HG02588 (cell line): ENCODE results near the gene CFAP107.

Experiments used
- ATAC-seq: cut with Tn5 transposase; IDR thresholded peaks from one replicate; pipeline ENCODE4 v1.9.1; 2021; ENCODE audit warnings: mild to moderate bottlenecking, moderate library complexity; ENCODE audit not compliant: unreplicated experiment

Gene CFAP107

DNA sequence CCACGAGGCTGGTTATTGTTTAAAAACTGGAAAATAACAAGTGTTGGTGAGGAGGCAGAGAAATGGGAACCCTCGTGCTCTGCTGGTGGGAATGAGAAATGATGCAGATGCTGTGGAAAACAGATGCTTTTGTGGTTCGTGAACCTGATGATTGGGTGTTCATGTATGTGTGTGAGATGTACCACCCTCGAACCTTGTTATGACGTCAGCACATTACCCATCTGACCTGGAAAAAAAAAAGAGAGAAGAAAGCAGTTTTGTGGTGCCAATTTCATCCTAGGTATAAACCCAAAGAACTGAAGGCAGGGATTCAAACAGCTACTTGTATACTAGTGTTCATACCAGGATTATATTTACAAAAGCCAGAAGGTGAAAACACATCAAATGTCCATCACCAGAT is 6.4 kb upstream of the CFAP107 start:
- no peak for ATAC-seq

DNA sequence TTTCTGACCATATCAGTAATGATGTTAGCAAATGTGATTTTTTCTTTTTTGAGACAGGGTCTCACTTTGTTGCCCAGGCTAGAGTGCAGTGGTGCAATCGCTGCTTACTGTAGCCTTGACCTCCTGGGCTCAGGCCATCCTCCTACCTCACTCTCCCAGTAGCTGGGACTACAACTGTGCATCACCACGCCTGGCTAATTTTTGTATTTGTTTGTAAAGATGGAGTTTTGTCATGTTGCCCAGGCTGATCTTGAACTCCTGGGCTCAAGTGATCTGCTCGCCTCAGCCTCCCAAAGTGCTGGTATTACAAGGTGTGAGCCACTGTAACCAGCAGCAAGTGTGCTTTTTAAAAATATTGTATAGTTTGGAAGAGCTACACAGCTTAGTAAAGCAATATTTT is 4.1 kb upstream of the CFAP107 start:
- ATAC-seq: no peak

GRCh38 chr1:12745126-12745991 is 641 bp upstream of the CFAP107 start:
- ATAC-seq: no peak

- no peak for ATAC-seq
Observed at GRCh38 chr1:12748778-12749355, 2.9 kb downstream of the CFAP107 start.

GRCh38 chr1:12754738-12755137 is 8.7 kb downstream of the CFAP107 start:
- ATAC-seq: no peak

- ATAC-seq: no peak
Observed at GRCh38 chr1:12756273-12756672, 10.3 kb downstream of the CFAP107 start.

DNA sequence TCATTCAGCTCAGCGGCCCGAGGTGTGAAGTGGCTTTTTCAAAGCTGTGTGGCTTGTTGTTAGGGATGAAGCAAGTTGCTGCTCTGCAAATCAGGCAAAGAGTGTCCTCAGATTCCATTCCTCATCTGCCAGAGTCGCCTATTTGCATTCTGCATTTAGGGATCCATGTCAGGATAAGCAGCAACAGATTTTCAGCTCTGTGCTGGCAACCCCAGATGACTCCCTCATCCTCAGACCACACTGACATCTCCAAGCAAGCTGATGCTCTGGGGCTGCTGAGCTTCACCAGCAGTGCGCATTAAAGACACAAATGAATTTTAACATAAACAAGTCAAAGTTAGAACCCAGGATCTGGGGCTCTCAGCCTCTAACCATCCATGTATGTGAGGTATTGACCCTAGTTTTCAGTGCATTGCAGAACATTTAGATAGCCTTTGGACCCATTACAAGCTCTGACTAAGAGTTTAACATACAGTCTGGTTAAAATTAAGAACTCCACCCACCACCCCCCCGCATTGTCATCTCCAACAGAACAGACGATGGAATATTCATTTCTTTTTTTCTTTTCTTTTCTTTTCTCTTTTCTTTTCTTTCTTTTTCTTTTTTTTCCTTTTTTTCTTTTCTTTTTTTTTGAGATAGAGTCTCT is 10.9 kb downstream of the CFAP107 start:
- ATAC-seq: no peak

- ATAC-seq: no peak
Observed at GRCh38 chr1:12757836-12758235, 11.8 kb downstream of the CFAP107 start.

- ATAC-seq: no peak
Observed at GRCh38 chr1:12760256-12760795, 14.3 kb downstream of the CFAP107 start.

- no peak for ATAC-seq
Observed at GRCh38 chr1:12761781-12762180, 15.8 kb downstream of the CFAP107 start.

GRCh38 chr1:12762766-12763165 is 16.8 kb downstream of the CFAP107 start:
- no peak for ATAC-seq

DNA sequence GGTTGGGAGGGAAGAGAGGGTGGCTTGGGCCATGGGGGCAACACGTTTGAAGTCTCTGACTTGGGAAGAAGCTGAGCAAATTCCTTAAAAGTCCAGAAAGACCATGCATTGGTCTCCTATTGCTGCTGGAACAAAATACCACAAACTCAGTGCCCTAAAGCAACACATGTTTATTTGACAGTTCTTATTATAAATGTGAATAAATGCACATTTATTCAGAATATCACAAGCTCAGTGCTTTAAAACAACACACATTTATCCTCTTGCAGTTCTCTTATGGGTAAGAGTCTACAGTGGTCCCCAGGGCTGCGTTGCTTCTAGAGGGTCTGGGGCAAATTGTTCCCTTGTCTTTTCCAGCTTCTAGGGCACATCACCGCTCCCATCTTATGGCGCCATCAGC is 17.5 kb downstream of the CFAP107 start:
- no peak for ATAC-seq

DNA sequence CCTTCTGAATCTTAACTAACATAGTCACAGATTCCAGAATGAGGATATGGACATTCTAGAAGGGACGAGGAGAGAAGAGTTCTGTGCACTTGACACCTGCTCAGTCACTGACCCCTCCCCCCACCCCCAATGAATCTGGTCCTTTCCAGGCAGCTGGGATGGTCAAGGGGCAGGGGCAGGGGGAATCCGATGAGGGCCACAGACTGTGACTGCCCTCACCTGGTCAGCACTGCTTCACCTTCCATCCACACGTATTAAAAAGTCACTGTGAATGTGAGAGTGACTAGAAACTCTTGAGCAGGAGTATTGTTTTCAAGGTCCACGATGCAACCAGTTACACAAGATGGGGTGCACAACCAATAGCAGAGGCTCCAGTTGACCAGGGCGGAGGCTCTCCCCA is 18.0 kb downstream of the CFAP107 start:
- no peak for ATAC-seq

DNA sequence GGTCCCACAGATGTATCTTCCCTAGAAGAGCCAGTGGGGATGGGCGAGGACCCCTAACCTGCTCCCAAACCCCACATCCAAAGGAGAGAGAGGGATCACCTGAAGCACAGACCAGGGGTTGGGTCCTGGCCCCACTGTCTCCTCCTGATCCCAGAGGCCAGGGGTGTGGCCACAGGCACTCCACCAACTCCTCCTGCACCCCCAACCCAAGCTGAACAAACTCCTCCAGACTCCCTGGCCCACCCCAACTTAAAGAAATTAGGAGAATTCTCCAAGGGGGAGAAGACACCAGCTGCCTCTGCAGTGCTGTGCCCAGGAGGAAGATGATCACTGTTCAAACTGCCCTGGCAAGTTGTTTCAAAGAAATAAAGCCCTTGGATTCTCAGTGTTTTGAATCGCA is 23.0 kb downstream of the CFAP107 start:
- ATAC-seq: no peak

- no peak for ATAC-seq
Observed at GRCh38 chr1:12769976-12770505, 24.0 kb downstream of the CFAP107 start.

DNA sequence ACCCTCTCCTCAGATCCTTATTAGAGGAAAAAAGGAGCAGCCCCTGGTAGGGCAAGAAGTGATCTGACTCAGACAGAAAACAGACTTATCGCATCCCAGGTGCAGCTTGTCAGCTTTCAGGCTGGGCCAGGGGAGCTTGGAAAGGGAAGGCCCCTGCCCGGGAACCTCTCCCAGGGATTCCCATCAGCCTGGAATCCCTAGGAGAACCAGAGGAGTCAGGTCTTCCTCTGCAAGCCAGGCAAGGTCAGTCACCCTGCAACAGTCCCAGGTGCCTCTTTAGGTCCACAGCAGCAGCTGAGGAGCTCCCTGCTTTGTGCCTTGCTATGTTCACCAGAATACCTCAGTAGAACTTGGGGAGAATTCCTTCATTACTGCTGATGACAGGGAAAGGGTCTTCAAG is 24.6 kb downstream of the CFAP107 start:
- ATAC-seq: no peak

DNA sequence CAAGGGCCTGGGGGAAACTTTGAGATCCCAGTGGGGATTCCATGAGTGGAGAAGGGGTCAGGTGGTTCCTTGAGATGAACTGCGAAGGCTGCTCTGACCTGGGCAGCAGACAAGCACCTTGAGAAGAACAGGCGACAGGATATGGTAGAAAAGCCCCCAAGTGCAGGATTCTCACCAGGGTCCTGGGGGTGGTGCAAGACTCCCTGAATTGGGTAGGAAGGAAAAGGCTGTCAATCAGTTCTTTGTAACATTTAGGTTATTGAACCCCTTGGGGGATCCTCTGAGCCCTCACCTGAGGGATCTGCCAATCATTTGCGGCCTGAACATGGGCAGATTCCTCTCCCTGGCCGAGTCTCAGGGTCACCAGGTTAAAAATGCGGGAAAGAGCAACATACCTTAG is 25.2 kb downstream of the CFAP107 start:
- ATAC-seq: no peak

GRCh38 chr1:12772520-12772919 is 26.5 kb downstream of the CFAP107 start:
- ATAC-seq: no peak

GRCh38 chr1:12773438-12773837 is 27.4 kb downstream of the CFAP107 start, which contains the start of gene PRAMEF12:
PRAMEF12 (plus strand) TSS chr1:12773738; CDS start chr1:12774868, 1,130 bp downstream.
- no peak for ATAC-seq

GRCh38 chr1:12774801-12775345 is 28.9 kb downstream of the CFAP107 start:
- no peak for ATAC-seq

- ATAC-seq: no peak
Observed at GRCh38 chr1:12775443-12775842, 29.4 kb downstream of the CFAP107 start.
